H9 (cell line): Measurements from ENCODE around the gene TMEM132C. TPM values are rescaled to one million over a fixed set of nuclear protein-coding genes. Genes with fewer than 3 reads are reported as not detected.

Source experiments
- DNase-seq: peaks from one replicate; pipeline ENCODE4 v3.0.0-alpha.2; 2017
- H2AFZ ChIP-seq: one replicate; pipeline ENCODE4 v1.6.1; 2013; ENCODE audit warnings: mild to moderate bottlenecking, low read length, control low read depth, moderate library complexity
- H2AK5ac ChIP-seq: 2 replicates; pipeline ENCODE4 v1.6.1; 2013; ENCODE audit warnings: low read length, control low read depth, mixed read lengths; ENCODE audit not compliant: insufficient read length
- H2BK120ac ChIP-seq: one replicate; pipeline ENCODE4 v1.6.1; 2013; ENCODE audit warnings: low read depth, mild to moderate bottlenecking, low read length, control low read depth, inconsistent platforms; ENCODE audit not compliant: poor library complexity, severe bottlenecking
- H2BK12ac ChIP-seq: 2 replicates; pipeline ENCODE4 v1.6.1; 2013; ENCODE audit warnings: low read length, control low read depth, mixed read lengths, low read depth; ENCODE audit not compliant: insufficient read length
- H2BK15ac ChIP-seq: 2 replicates; pipeline ENCODE4 v1.6.1; 2013; ENCODE audit warnings: low read depth, low read length, control low read depth
- H2BK20ac ChIP-seq: one replicate; pipeline ENCODE4 v1.6.1; 2013; ENCODE audit warnings: low read depth, mild to moderate bottlenecking, low read length, control low read depth, inconsistent platforms; ENCODE audit not compliant: poor library complexity, severe bottlenecking
- H2BK5ac ChIP-seq: 2 replicates; pipeline ENCODE4 v1.6.1; 2013; ENCODE audit warnings: low read length, control low read depth, mixed read lengths; ENCODE audit not compliant: insufficient read length
- H3K14ac ChIP-seq: 2 replicates; pipeline ENCODE4 v1.6.1; 2013; ENCODE audit warnings: low read length, control low read depth; ENCODE audit not compliant: insufficient read depth
- H3K18ac ChIP-seq: 2 replicates; pipeline ENCODE4 v1.6.1; 2013; ENCODE audit warnings: low read depth, mild to moderate bottlenecking, mixed read lengths, low read length, control low read depth; ENCODE audit not compliant: insufficient read length
- H3K23ac ChIP-seq: 2 replicates; pipeline ENCODE4 v1.6.1; 2013; ENCODE audit warnings: low read length, control low read depth, mixed read lengths, low read depth; ENCODE audit not compliant: insufficient read length
- H3K23me2 ChIP-seq: 2 replicates; pipeline ENCODE4 v1.6.1; 2013; ENCODE audit warnings: low read depth, mild to moderate bottlenecking, mixed read lengths, low read length, control low read depth; ENCODE audit not compliant: insufficient read length, poor library complexity, severe bottlenecking
- H3K27ac ChIP-seq: 2 replicates; pipeline ENCODE4 v1.5.1; 2013; ENCODE audit warnings: low read length, control low read depth, mixed read lengths, low read depth; ENCODE audit not compliant: insufficient read length
- H3K27me3 ChIP-seq: 2 replicates; pipeline ENCODE4 v1.6.1; 2013; ENCODE audit warnings: low read length, control low read depth, inconsistent platforms; ENCODE audit not compliant: insufficient read depth
- H3K4ac ChIP-seq: 2 replicates; pipeline ENCODE4 v1.6.1; 2013; ENCODE audit warnings: low read depth, mild to moderate bottlenecking, control low read depth, inconsistent platforms, low read length, moderate library complexity
- H3K4me1 ChIP-seq: 2 replicates; pipeline ENCODE4 v1.6.1; 2013; ENCODE audit warnings: low read length, control low read depth, inconsistent platforms; ENCODE audit not compliant: insufficient read depth
- H3K4me2 ChIP-seq: 2 replicates; pipeline ENCODE4 v1.6.1; 2013; ENCODE audit warnings: low read length, control low read depth, mixed read lengths; ENCODE audit not compliant: insufficient read length, insufficient read depth
- H3K56ac ChIP-seq: 2 replicates; pipeline ENCODE4 v1.6.1; 2013; ENCODE audit warnings: low read depth, mild to moderate bottlenecking, mixed read lengths, low read length, control low read depth; ENCODE audit not compliant: insufficient read length
- H3K79me1 ChIP-seq: 2 replicates; pipeline ENCODE4 v1.6.1; 2013; ENCODE audit warnings: low read depth, mild to moderate bottlenecking, moderate library complexity, low read length, control low read depth, inconsistent platforms; ENCODE audit not compliant: insufficient read depth, poor library complexity, severe bottlenecking
- H3K79me2 ChIP-seq: 2 replicates; pipeline ENCODE4 v1.6.1; 2013; ENCODE audit warnings: low read length, control low read depth, inconsistent platforms; ENCODE audit not compliant: insufficient read depth
- H3K9ac ChIP-seq: 2 replicates; pipeline ENCODE4 v1.6.1; 2013; ENCODE audit warnings: low read length, control low read depth, mixed read lengths; ENCODE audit not compliant: insufficient read length; ENCODE audit errors: extremely low read depth
- H3K9me3 ChIP-seq: one replicate; pipeline ENCODE4 v1.6.1; 2013; ENCODE audit warnings: low read depth, low read length, inconsistent platforms; ENCODE audit not compliant: control insufficient read depth
- H3T11ph ChIP-seq: one replicate; pipeline ENCODE4 v1.6.1; 2013; ENCODE audit warnings: mild to moderate bottlenecking, low read length, control low read depth, inconsistent platforms
- H4K20me1 ChIP-seq: one replicate; pipeline ENCODE4 v1.6.1; 2013; ENCODE audit not compliant: control insufficient read depth, insufficient read length, insufficient read depth
- H4K5ac ChIP-seq: 2 replicates; pipeline ENCODE4 v1.6.1; 2013; ENCODE audit warnings: low read depth, mild to moderate bottlenecking, mixed read lengths, low read length, control low read depth; ENCODE audit not compliant: insufficient read length
- H4K8ac ChIP-seq: replicated peaks from 2 replicates; pipeline ENCODE4 v1.6.1; 2013; ENCODE audit warnings: low read length, control low read depth, mixed read lengths, low read depth; ENCODE audit not compliant: insufficient read length
- H4K91ac ChIP-seq: 2 replicates; pipeline ENCODE4 v1.6.1; 2013; ENCODE audit warnings: low read depth, mild to moderate bottlenecking, moderate library complexity, mixed read lengths, low read length, control low read depth; ENCODE audit not compliant: insufficient read length
- H3K27ac Mint-ChIP-seq, 3 experiments: 2 replicates in 2 of 3; 3 replicates in 1 of 3; pipeline ENCODE4 v1.8.0; 2020 to 2021; ENCODE audit warnings: mixed read lengths in 3 of 3, mild to moderate bottlenecking in 1 of 3, moderate library complexity in 1 of 3
- H3K27me3 Mint-ChIP-seq: 2 replicates; pipeline ENCODE4 v1.8.0; 2021; ENCODE audit warnings: low read depth, mild to moderate bottlenecking, moderate library complexity, mixed read lengths
- H3K36me3 Mint-ChIP-seq, 3 experiments: 2 replicates in 2 of 3; 3 replicates in 1 of 3; pipeline ENCODE4 v1.8.0; 2020 to 2021; ENCODE audit warnings: low read depth in 3 of 3, mixed read lengths in 3 of 3; ENCODE audit not compliant: insufficient read depth in 1 of 3
- H3K4me1 Mint-ChIP-seq, 2 experiments: 2 replicates each; pipeline ENCODE4 v1.8.0; 2020; ENCODE audit warnings: mixed read lengths in 2 of 2
- H3K4me3 Mint-ChIP-seq, 2 experiments: 2 replicates in 1 of 2; 3 replicates in 1 of 2; pipeline ENCODE4 v1.8.0; 2020 to 2021; ENCODE audit warnings: mild to moderate bottlenecking in 2 of 2, mixed read lengths in 2 of 2, moderate library complexity in 1 of 2
- H3K9me3 Mint-ChIP-seq, 2 experiments: 2 replicates in 1 of 2; 3 replicates in 1 of 2; pipeline ENCODE4 v1.8.0; 2020; ENCODE audit warnings: mild to moderate bottlenecking in 2 of 2, mixed read lengths in 2 of 2, moderate library complexity in 1 of 2
- CTCF ChIP-seq: fragments of 200-600 bp; sonication (generic); conservative IDR thresholded peaks from 3 replicates; pipeline ENCODE4 v1.8.0; 2021; ENCODE audit warnings: antibody characterized with exemption, mild to moderate bottlenecking
- WGBS: extraction: QIAGEN DNeasy Blood & Tissue Kit; methylation state at CpG from one replicate; pipeline ENCODE4 v1.1.7; 2013; ENCODE audit warnings: missing lambda C conversion rate, low lambda C conversion rate, mixed read lengths; ENCODE audit not compliant: insufficient read length; ENCODE audit errors: extremely low coverage; 5-methylcytosine and 5-hydroxymethylcytosine counted together
- total RNA-seq: library from RNA; stranded (reverse); gene quantifications from 2 replicates; pipeline ENCODE4 v1.2.1, GENCODE V29; 2021

The TMEM132C gene
- total RNA-seq, 1 experiment from 2014 or later = 0.22 TPM

GRCh38 chr12:128727461-128727860, 460.5 kb downstream of the TMEM132C start:
- H3K9ac ChIP-seq = no peak overlapping the region
- H3K23me2 ChIP-seq = no peaks in the 10 kb centered on the region
- no peak overlapping the region for H3K18ac ChIP-seq
- no peak overlapping the region for H2BK120ac ChIP-seq
- H3T11ph ChIP-seq = no peak overlapping the region
- no peaks in the 10 kb centered on the region; a peak in 1 of 7 replicates for H3K36me3 Mint-ChIP-seq
- H3K23ac ChIP-seq = no peak overlapping the region
- H3K4me2 ChIP-seq = no peak overlapping the region
- H3K27ac Mint-ChIP-seq = peak overlapping the region in 1 of 3 experiments; percentile 74; a peak in 2 of 7 replicates
- H2BK20ac ChIP-seq = peak overlapping the region; percentile 49
- H2AFZ ChIP-seq = no peak overlapping the region
- no peaks in the 10 kb centered on the region for H3K9me3 ChIP-seq
- no peak overlapping the region for H3K27ac ChIP-seq
- H3K56ac ChIP-seq = no peak overlapping the region
- no peak overlapping the region for H3K4ac ChIP-seq
- H3K79me1 ChIP-seq = no peaks in the 10 kb centered on the region
- H2AK5ac ChIP-seq = no peak overlapping the region
- TF ChIP-seq CTCF = no peak
- H3K27me3 ChIP-seq = no peaks in the 10 kb centered on the region
- no peaks in the 10 kb centered on the region for H3K79me2 ChIP-seq
- no peak overlapping the region for H4K8ac ChIP-seq
- no peak overlapping the region for H2BK5ac ChIP-seq
- H3K27me3 Mint-ChIP-seq = peaks cover 4% of the 10 kb centered on the region
- no peak overlapping the region for H2BK12ac ChIP-seq
- no peaks in the 10 kb centered on the region; a peak in 1 of 5 replicates for H3K9me3 Mint-ChIP-seq
- no peak overlapping the region for H3K14ac ChIP-seq
- no peak overlapping the region for H4K5ac ChIP-seq
- peaks cover 13% of the 10 kb centered on the region; the same call in 1 of the 2 replicates for H3K4me1 ChIP-seq
- no peak overlapping the region for H2BK15ac ChIP-seq
- H4K20me1 ChIP-seq = no peaks in the 10 kb centered on the region
- peak overlapping the region; percentile 53 for H4K91ac ChIP-seq
- WGBS = no CpG with 5 or more reads among the region's 8 CpGs
- H3K4me3 Mint-ChIP-seq = no peak overlapping the region
- DNase-seq = no peak
- peaks cover 32 to 34% of the 10 kb centered on the region in 2 experiments for H3K4me1 Mint-ChIP-seq
